Activated CD4-positive, alpha-beta T cell treated with anti-CD3 and anti-CD28 coated beads for 24 hours (primary cell): ENCODE results near the gene RHO.
"Not testable (repeated sequence)": the region's sequence is repeated elsewhere in the genome, so short reads cannot be mapped to it uniquely, and the experiment has no call there.

ENCODE experiments used
- DNase-seq, 2 donors: peaks; one replicate each; pipeline ENCODE4 v3.0.0-alpha.2; 2020; ENCODE audit warnings: low read depth in 2 of 2

Gene RHO

GRCh38 chr3:129543156-129543790 is 14.8 kb downstream of the RHO start, which contains the start of gene H1-8:
H1-8 (plus strand) TSS chr3:129543175; CDS start chr3:129543219, 44 bp downstream.
- no peak for DNase-seq

GRCh38 chr3:129543999-129544398 is 15.6 kb downstream of the RHO start:
- no peak for DNase-seq

DNA sequence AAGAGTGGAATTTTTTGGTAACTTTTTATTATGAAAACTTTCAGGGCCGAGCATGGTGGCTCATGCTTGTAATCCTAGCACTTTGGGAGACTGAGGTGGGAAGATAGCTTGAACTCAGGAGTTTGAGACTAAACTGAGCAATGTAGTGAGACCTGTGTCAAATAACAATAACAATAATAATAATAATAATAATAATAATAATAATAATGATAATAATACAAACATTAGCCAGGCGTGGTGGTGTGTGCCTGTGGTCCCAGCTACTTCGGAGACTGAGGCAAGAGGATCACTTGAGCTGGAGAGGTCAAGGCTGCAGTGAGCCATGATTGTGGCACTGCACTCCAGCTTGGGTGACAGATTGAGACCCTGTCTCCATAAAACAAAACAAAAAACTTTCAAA is 17.5 kb downstream of the RHO start:
- not testable (repeated sequence) for DNase-seq

DNA sequence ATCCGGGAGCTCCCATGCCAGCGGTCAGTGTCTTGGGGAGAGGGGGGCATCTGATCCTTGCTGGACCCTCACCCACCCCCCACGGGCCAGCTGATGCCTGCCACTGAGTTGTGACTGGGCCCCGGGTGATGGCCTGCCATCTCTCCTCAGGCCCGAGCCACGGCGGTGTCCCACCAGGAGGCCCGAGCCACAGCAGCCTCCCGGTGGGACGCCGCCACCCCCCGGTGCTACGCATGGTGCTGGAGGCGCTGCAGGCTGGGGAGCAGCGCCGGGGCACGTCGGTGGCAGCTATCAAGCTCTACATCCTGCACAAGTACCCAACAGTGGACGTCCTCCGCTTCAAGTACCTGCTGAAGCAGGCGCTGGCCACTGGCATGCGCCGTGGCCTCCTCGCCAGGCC is 18.8 kb downstream of the RHO start:
- DNase-seq = no peak

GRCh38 chr3:129548104-129548965 is 19.9 kb downstream of the RHO start:
- no peak for DNase-seq

DNA sequence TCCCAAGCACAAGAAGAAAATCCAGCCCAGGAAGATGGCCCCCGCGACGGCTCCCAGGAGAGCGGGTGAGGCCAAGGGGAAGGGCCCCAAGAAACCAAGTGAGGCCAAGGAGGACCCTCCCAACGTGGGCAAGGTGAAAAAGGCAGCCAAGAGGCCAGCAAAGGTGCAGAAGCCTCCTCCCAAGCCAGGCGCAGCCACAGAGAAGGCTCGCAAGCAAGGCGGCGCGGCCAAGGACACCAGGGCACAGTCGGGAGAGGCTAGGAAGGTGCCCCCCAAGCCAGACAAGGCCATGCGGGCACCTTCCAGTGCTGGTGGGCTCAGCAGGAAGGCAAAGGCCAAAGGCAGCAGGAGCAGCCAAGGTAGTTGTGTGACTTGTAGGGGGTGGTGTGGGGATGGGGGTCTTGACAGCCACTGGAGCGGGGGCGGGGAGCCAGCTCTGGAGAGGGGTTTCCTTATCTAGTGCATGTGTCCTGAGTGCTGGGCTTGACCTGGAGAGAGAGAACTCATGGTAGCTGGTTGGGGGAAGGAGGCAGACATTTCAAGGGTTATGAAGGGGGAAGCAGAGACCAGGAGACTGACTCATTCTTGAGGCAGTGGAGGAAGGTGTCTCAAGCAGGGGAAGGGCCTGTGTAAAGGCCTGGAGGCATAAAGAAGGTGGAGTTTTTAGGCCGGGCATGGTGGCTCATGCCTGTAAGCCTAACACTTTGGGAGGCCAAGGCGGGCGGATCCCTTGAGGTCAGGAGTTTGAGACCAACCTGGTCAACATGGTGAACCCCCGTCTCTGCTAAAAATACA is 20.8 kb downstream of the RHO start:
- no peak for DNase-seq

DNA sequence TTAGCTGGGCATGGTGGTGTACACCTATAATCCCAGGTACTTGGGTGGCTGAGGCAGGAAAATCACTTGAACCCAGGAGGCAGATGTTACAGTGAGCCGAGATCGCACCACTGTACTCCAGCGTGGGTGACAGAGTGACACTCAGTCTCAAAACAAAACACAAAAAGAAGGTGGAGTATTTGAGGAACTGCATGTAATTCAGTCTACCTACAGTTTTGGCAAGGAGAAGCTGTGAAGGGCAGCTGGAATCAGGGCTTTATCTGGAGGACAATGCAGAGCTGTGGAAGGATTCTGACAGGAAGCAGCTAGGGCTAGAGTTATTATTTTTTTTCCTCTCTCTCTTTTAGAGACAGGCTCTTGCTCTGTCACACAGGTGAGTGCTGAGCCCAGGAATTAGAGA is 21.4 kb downstream of the RHO start:
- DNase-seq = no peak

DNA sequence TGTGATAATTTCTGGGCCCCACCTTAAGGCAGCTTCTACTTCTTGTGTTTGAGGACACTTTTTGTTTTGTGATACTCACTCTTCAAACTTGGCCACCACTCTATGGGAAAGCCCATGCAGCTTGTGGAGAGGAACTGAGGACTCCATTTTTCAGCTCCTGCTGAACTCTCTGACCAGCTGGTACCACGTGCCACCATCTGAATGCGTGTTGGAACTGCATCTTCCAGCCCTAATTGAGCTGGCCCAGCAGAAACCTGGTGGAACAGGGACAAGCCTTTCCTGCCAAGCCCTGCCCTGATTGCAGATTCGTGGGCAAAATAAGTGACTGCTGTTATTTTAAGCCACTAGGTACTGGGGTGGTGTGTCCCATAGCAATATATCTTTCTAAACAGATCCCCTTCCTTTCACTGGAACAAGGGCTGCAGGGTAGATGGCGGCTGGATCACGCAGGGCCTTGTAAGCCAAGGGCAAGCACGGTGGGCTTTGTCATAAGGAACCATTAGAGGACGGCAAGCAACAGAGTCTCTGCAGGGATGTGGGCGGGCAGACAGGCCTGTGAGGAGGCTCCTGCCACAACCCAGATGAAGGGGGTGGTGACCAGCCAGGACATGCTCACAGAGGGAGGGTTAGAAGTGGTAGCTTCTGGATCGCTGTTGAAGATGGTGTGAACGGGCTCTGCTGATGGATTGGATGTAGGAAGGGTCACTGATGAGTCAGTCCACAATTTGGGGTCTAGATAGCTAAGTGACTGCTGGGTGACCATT is 24.0 kb downstream of the RHO start:
- DNase-seq = no peak

DNA sequence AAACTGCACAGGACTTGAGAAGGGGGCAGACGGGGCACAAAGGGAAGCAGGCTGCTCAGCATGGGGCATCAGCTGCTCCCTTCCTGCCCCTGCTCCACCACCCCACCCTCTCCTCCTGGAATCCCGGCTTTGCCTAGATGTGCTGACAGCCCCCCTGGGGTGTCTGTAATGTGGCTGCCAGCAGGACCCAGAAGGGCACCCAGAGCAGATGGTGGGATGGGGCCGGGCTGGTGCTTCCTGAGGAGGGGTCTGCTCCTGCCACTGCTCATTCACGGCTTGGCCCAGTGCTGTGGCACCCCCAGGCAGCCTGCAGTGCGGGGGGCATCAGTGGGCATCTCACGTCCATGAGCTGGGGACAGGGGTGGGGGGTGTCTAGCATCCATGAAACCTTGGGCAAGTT is 24.7 kb downstream of the RHO start:
- no peak for DNase-seq

DNA sequence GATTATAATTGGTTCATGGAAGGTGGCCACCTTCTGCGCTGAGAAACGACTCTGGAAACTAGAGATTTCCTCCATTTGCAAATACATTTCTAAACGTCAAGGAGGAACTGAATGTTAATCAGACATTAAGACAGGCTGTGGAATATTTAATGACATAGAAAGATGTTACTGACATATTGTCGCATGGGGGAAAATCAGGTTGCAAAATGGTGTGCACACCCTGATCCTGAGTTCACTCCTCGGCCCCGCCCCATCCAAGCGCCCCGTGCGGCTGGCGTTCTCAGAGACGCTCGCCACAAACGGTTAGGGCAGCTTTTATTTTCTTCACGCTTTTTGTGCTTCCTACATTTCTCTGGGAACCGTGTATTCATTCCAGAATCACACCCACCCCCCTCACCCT is 25.3 kb downstream of the RHO start:
- DNase-seq = no peak

DNA sequence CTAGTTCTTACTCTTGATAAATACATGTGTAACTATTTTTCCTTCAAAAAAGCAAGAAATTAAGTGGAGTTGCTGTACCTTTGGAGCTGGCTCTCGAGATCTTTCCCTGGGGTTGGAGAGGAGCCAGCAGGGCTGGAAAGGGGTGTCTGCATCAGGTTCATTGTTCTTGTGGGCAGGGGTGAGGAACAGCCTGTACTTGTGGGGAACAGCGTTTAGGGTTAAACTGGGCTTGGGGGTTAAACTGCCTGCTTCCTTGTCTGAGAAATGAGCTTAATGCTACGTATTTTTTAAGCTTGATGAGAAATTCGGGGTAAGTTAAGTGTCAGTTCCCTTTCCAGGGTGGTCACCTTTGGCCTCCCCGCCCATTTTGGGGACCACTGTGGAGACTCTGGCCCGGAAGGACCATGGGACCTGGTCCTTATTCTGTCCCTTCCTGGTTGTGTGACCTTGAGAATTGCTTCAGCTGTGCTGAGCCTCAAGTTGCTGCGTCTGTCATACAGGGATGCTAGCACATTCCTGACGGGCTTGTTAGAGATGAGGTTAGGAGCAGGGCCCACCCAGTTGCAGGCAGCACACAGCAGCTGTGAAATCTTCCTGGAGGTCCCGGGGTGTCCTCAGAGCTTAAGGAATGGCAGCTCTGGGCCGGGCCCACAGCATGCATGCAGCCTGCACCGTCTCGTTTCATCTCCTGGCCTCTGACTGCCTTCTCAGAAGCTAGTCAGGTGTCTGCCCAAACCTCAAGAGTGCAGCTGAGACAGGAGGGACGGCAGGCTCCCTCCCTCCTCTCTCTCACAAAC is 26.1 kb downstream of the RHO start:
- DNase-seq = no peak

DNA sequence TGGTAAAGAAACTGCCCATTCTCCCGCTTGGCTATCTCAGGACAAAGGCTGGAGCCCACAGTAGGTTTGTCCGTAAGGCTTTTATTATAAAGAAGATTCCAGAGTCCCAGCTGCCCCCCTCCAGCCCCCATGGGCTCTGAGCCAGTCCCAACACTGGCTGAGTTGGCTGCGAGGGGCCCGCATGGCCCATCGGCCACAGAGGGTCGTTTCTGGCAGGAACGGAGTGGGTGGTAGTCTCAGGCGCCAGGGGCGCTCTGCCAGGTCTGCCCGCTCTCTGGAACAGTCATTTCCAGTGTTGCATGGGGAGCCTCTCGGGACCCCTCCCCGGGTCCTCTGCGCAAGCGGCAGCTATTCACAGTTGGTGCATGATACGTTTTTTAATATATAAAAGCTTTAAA is 26.7 kb downstream of the RHO start:
- DNase-seq = no peak

GRCh38 chr3:129555616-129556357 is 27.3 kb downstream of the RHO start:
- no peak for DNase-seq

GRCh38 chr3:129556358-129556695 is 27.9 kb downstream of the RHO start:
- no peak for DNase-seq

DNA sequence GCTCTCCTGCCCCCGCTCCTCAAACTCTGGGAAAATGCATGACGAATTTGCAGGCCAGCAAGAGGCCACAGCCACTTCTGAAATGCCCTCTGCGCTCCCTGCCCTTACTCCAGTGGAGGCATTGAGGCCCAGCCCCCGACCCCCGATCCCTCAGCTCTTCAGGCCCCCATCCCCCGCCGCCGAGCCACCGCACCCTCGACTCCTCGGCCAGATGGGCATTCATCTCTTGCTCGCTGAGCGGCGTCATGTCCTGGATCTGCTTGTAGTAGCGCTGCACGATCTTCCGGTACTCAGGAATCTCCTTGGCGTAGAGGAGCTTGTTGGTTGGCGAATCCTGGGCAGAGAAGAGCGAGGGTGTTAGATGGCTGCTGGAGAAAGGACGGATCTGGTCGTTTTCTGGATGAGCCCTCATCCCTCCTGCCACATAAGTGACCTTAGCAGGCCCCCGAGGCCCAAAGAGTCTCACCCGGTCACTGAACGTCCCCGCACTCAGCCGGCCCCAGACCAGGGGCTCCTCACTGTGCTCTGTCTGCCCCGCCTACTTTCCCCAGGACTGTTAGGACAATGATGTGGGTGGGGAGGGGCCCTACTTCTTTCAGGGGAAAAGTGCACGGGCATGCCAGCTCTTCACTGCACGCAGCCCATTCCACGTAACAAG is 28.6 kb downstream of the RHO start:
- DNase-seq = no peak

GRCh38 chr3:129557548-129557894 is 29.1 kb downstream of the RHO start:
- DNase-seq = no peak

DNA sequence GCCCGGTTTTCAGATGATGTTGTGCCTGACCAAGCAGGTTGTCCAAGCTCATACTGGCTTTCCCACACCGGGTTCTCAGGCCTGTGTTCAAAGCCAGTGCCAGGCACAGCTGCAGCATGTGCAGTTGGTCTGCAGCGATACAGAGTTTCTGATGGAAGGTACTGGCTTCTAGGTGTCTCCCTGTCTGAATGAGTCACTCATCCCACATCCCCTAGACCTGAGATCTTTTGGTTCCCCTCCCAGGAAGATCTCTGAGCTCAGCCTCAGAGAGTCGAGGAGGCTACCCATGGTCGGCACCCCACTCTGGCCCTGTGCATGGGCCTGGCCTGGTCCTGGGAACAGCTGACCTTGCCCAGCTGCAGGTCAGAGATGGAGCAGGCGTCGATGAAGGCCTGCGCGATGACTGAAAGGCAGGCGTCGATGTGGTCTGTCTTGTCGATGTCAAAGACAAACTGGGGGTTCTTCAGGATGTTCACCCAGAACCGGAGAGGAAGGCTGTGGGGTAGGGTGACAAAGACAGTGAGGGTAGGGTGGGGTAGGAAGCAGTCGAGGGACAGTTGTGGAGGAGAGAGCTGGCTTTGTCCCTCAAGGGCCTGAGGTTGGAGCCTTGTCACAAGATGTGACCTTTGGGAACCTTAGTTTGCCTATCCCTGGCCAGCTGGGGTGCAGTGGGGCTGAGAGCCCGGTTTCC is 29.8 kb downstream of the RHO start:
- DNase-seq = no peak

GRCh38 chr3:129558772-129559564 is 30.5 kb downstream of the RHO start:
- DNase-seq = no peak
